ENCODE data around the gene AMHR2.
"Not testable (repeated sequence)": the region's sequence is repeated elsewhere in the genome, so short reads cannot be mapped to it uniquely, and the experiment has no call there.

Gene AMHR2

GRCh38 chr12:53415752-53416389 lies 7.8 kb upstream of the AMHR2 start:
- DNase-seq (ENCODE audit: low read depth), result not testable (repeated sequence)

GRCh38 chr12:53417291-53417816 lies 6.3 kb upstream of the AMHR2 start:
- not testable (repeated sequence) for DNase-seq (ENCODE audit: low read depth)

GRCh38 chr12:53418221-53418620 lies 5.4 kb upstream of the AMHR2 start:
- no peak for DNase-seq (ENCODE audit: low read depth)

GRCh38 chr12:53419756-53420155 lies 3.9 kb upstream of the AMHR2 start:
- DNase-seq (ENCODE audit: low read depth), result no peak

GRCh38 chr12:53422247-53422646 lies 1.4 kb upstream of the AMHR2 start:
- not testable (repeated sequence) for DNase-seq (ENCODE audit: low read depth)

- no peak for DNase-seq (ENCODE audit: low read depth)
These were observed 1.2 kb downstream of the AMHR2 start for GRCh38 chr12:53424626-53425514.

GRCh38 chr12:53425515-53426150 lies 2.0 kb downstream of the AMHR2 start:
- no peak for DNase-seq (ENCODE audit: low read depth)

- DNase-seq (ENCODE audit: low read depth), result peak; percentile 94
These were observed 4.4 kb downstream of the AMHR2 start for GRCh38 chr12:53427905-53428594.

GRCh38 chr12:53428741-53429140 lies 5.1 kb downstream of the AMHR2 start:
- DNase-seq (ENCODE audit: low read depth), result no peak

GRCh38 chr12:53430116-53430515 lies 6.5 kb downstream of the AMHR2 start:
- DNase-seq (ENCODE audit: low read depth), result no peak

- DNase-seq (ENCODE audit: low read depth), result no peak
These were observed 7.5 kb downstream of the AMHR2 start for GRCh38 chr12:53431187-53431586.

- DNase-seq (ENCODE audit: low read depth), result not testable (repeated sequence)
These were observed 11.7 kb downstream of the AMHR2 start for GRCh38 chr12:53435326-53435725.

GRCh38 chr12:53439582-53439981 lies 15.9 kb downstream of the AMHR2 start:
- DNase-seq (ENCODE audit: low read depth), result not testable (repeated sequence)

- peak; percentile 98 for DNase-seq (ENCODE audit: low read depth)
These were observed 17.6 kb downstream of the AMHR2 start, which contains the start of gene PRR13 for GRCh38 chr12:53441040-53441833. Gene PRR13, plus strand, starts transcription at chr12:53441734. Its CDS starts 981 bp downstream, at chr12:53442715.

GRCh38 chr12:53443955-53444354 lies 20.3 kb downstream of the AMHR2 start:
- DNase-seq (ENCODE audit: low read depth), result no peak

GRCh38 chr12:53444593-53445325 lies 21.1 kb downstream of the AMHR2 start:
- not testable (repeated sequence) for DNase-seq (ENCODE audit: low read depth)

GRCh38 chr12:53450936-53451335 lies 27.3 kb downstream of the AMHR2 start:
- DNase-seq (ENCODE audit: low read depth), result no peak

GRCh38 chr12:53451661-53452158 lies 28.1 kb downstream of the AMHR2 start, which contains the start of gene PCBP2:
Gene PCBP2, plus strand, starts transcription at chr12:53452102. Its CDS starts 2,699 bp downstream, at chr12:53454801.
- DNase-seq (ENCODE audit: low read depth), result peak; percentile 96

- no peak for DNase-seq (ENCODE audit: low read depth)
These were observed 28.8 kb downstream of the AMHR2 start for GRCh38 chr12:53452159-53453077.
